DMS 273 (cell line): Measurements from ENCODE around the gene ANO9.

Experiments used
- DNase-seq: peaks from one replicate; lab custom pipeline; 2025; ENCODE audit not compliant: unreplicated experiment; lab: John Stamatoyannopoulos, UW

Gene ANO9

GRCh38 chr11:387193-387793 lies 54.5 kb downstream of the ANO9 start:
- DNase-seq, result no peak

- DNase-seq, result no peak
Measured at GRCh38 chr11:386483-386882, 55.3 kb downstream of the ANO9 start.

GRCh38 chr11:385594-386351 lies 56.0 kb downstream of the ANO9 start:
- no peak for DNase-seq

GRCh38 chr11:384511-384910 lies 57.3 kb downstream of the ANO9 start:
- DNase-seq, result no peak

GRCh38 chr11:383431-383830 lies 58.4 kb downstream of the ANO9 start:
- DNase-seq, result no peak

GRCh38 chr11:382081-382629 lies 59.7 kb downstream of the ANO9 start:
- DNase-seq, result no peak

- DNase-seq, result no peak
Measured at GRCh38 chr11:381501-382072, 60.2 kb downstream of the ANO9 start.

- DNase-seq, result no peak
Measured at GRCh38 chr11:380996-381395, 60.8 kb downstream of the ANO9 start.

- no peak for DNase-seq
Measured at GRCh38 chr11:380491-380890, 61.3 kb downstream of the ANO9 start.

- DNase-seq, result no peak
Measured at GRCh38 chr11:380095-380480, 61.7 kb downstream of the ANO9 start.

GRCh38 chr11:379205-380094 lies 62.4 kb downstream of the ANO9 start:
- DNase-seq, result no peak

GRCh38 chr11:377883-378500 lies 63.8 kb downstream of the ANO9 start:
- DNase-seq, result no peak

- no peak for DNase-seq
Measured at GRCh38 chr11:377174-377865, 64.5 kb downstream of the ANO9 start.

- DNase-seq, result no peak
Measured at GRCh38 chr11:376531-377173, 65.2 kb downstream of the ANO9 start.

- DNase-seq, result no peak
Measured at GRCh38 chr11:375065-376025, 66.5 kb downstream of the ANO9 start.

GRCh38 chr11:373716-374551 lies 67.9 kb downstream of the ANO9 start:
- DNase-seq, result no peak

- no peak for DNase-seq
Measured at GRCh38 chr11:372809-373715, 68.7 kb downstream of the ANO9 start.
